Fibroblast of mammary gland (primary cell): ENCODE data around the gene SH3TC2.

Experiments
- DNase-seq: peaks from one replicate; pipeline ENCODE4 v3.0.0-alpha.2; 2010; ENCODE audit warnings: low read depth
- H3K4me3 ChIP-seq: 2 replicates; pipeline ENCODE4 v1.5.1; 2011; ENCODE audit warnings: low read depth, mild to moderate bottlenecking, low read length, moderate library complexity; ENCODE audit not compliant: control insufficient read depth
- TF ChIP-seq, protein P1 (sequence below): conservative IDR thresholded peaks from 2 replicates; pipeline ENCODE4 v1.5.1; 2011; ENCODE audit warnings: low read depth, low read length, inconsistent platforms; ENCODE audit not compliant: control insufficient read depth, insufficient read depth

SH3TC2 gene

DNA sequence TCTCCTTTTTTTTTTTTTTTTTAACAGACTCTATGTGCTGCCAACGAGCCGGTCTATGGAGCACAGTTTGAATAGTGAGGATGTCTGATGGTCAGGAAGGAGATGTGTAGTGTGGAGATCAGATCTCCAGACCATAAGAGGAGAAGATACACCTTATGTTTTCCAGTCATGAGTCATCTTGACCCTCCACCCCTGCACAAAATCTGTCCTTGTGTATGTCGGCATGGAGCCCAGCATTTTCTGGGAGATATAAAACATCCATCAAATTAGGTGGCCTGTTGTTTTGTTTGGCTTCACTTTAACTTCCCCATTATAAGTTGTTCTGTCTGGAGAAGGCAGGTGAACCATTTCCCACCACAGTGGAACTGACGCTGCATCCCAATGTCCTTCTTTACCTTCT lies 19.2 kb downstream of the SH3TC2 start:
- H3K4me3 ChIP-seq: no peak overlapping the region
- TF ChIP-seq, protein P1, sequence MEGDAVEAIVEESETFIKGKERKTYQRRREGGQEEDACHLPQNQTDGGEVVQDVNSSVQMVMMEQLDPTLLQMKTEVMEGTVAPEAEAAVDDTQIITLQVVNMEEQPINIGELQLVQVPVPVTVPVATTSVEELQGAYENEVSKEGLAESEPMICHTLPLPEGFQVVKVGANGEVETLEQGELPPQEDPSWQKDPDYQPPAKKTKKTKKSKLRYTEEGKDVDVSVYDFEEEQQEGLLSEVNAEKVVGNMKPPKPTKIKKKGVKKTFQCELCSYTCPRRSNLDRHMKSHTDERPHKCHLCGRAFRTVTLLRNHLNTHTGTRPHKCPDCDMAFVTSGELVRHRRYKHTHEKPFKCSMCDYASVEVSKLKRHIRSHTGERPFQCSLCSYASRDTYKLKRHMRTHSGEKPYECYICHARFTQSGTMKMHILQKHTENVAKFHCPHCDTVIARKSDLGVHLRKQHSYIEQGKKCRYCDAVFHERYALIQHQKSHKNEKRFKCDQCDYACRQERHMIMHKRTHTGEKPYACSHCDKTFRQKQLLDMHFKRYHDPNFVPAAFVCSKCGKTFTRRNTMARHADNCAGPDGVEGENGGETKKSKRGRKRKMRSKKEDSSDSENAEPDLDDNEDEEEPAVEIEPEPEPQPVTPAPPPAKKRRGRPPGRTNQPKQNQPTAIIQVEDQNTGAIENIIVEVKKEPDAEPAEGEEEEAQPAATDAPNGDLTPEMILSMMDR: no peak
- DNase-seq: no peak

DNA sequence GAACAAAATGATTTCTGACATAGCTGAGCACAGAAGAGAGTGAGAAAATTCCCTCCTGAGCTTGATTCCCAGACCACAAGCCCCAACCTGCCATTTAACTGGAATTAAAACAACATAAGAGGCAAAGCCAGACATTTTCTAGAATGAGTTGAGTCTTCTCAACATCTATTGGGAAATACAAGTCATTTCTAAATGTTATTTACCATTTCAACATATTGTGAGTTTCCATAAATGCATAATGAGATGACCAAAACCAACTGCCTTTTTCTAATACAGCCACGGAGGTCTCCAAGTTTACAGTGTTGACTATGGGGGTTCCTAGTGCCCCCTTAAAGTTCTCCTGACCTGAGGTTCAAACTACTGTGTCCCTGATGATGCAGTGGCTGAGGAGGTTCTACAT lies 20.0 kb downstream of the SH3TC2 start:
- TF ChIP-seq, protein P1: no peak
- no peak for DNase-seq
- no peak overlapping the region for H3K4me3 ChIP-seq

DNA sequence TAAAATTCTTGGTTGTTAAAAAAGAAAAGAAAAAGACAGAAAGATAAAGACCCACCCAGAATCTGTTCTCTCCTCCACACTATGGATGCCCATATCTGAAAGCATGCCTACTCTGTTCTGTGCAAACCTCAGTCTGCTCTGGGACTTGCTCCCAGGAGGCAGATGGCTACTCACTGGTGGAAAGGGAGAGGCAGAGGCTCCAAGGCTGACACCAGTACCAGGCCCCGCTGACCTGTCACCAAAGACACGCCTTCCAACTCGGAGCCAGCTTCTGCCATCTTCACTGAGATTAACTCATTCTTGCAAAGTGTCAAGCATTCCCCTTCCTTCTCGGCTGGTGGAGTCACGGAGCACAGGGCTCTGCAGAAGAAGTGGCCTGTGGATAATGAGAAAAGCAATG lies 21.6 kb downstream of the SH3TC2 start:
- no peak overlapping the region for H3K4me3 ChIP-seq
- no peak for DNase-seq
- TF ChIP-seq, protein P1: no peak

DNA sequence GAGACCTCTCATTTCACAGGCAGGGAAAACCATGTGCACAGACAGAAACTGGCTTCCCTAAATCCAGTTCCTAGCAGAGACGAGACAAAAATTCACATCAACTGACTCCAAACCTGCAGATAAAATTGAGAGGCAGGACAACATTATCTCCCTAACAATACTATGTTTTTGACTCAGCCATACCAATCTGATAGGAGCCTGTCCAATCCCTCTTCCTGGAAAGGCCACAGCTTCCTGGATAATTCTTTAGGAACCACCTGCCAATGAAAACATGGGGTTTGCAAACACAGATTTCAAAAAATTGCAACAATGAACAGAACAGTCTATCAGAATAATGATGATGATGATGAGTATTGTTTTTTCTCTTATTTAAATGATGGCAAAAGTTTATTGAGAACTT lies 22.4 kb downstream of the SH3TC2 start:
- no peak overlapping the region for H3K4me3 ChIP-seq
- TF ChIP-seq, protein P1: no peak
- no peak for DNase-seq

DNA sequence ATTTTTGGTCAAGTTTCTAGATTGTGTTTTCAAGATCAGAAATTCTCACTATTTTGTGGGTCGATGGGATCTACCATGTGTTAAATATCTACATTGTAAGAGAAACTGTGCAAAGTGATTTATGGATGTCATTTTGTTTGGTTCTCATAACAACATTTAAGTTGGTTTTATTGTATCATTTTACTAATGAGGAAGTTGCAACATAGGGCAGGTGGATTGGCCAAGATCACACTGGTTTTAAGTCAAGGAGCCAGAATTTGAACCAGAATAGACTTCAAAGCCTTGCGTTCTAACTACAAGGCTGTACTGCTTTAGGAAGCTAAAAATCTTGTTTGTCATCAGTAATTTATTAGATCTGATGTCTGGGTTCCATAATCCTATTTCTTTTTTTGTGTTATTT lies 23.4 kb downstream of the SH3TC2 start:
- no peak overlapping the region for H3K4me3 ChIP-seq
- no peak for DNase-seq
- TF ChIP-seq, protein P1: no peak

DNA sequence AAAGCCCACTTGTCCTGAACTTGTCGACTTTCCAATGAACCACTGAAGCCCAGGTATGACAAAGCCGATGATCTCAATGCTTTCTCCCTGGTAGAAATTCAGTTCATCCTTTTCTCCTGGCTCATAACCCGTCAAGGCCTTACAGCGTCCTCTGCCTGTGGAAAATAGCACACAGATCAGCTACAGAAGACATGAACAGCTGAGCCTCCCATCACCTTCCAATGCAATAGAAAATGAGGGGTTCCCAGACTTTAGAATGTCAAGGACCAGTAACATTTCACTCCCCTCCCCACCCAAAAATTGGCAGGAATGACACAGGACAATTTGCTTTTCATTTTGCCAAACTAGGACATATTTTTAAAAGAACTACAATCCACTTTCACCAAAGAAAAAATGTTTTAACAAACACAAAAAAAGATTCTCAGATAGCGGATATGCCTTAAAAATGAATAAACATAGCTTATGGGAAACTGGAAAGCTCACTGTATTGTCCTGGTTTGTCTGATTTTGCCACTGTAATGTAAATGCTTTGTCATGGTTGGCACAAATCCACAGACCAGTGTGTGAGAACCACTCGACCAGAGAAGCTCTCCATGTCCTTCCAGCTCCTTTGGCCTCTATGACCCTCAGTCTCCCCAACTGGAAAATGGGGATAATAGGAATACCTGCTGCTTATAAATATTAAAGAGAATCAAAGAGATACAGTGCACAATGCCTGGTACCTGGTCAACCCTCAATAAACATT lies 24.4 kb downstream of the SH3TC2 start:
- peak; percentile 40 for DNase-seq
- TF ChIP-seq, protein P1: no peak
- no peak overlapping the region for H3K4me3 ChIP-seq
